ENCODE data around the gene VKORC1.

Gene VKORC1

DNA sequence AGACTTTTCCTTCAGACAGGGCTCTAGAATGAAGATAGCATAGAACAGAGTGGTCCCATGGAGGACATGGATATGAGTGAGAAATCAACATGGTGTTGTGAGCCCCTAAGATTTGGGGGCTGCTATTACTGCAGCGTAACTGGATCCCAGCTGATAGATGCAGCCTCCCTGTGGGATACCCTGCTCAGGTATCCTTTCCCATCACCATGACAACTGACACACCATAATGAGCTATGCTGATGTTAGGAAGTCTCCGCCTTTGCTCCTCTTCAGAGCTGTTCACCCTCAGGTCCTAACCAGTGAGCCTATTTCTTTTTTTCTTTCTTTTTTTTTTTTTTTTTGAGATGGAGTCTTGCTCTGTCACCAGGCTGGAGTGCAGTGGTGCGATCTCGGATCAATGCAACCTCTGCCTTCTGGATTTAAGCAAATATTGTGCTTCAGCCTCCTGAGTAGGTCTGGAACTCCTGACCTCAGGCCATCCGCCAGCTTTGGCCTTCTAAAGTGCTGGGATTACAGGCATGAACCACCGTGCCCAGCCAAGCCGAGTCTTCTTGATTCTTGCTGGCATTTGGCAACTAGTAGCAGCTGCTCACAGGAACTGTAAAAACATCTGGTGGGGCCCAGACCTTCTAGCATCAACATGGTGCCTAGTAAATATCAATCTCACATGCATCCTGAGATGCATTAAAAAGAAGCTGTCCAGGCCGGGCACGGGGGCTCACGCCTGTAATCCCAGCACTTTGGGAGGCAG lies 44.1 kb downstream of the VKORC1 start:
- H3K27ac ChIP-seq, result no peak overlapping the region
- TF ChIP-seq, protein P1, sequence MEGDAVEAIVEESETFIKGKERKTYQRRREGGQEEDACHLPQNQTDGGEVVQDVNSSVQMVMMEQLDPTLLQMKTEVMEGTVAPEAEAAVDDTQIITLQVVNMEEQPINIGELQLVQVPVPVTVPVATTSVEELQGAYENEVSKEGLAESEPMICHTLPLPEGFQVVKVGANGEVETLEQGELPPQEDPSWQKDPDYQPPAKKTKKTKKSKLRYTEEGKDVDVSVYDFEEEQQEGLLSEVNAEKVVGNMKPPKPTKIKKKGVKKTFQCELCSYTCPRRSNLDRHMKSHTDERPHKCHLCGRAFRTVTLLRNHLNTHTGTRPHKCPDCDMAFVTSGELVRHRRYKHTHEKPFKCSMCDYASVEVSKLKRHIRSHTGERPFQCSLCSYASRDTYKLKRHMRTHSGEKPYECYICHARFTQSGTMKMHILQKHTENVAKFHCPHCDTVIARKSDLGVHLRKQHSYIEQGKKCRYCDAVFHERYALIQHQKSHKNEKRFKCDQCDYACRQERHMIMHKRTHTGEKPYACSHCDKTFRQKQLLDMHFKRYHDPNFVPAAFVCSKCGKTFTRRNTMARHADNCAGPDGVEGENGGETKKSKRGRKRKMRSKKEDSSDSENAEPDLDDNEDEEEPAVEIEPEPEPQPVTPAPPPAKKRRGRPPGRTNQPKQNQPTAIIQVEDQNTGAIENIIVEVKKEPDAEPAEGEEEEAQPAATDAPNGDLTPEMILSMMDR (conservative IDR thresholded peaks at IDR 0.05), result no peak
- TF ChIP-seq ZFX (IDR thresholded peaks at IDR 0.05), result no peak

DNA sequence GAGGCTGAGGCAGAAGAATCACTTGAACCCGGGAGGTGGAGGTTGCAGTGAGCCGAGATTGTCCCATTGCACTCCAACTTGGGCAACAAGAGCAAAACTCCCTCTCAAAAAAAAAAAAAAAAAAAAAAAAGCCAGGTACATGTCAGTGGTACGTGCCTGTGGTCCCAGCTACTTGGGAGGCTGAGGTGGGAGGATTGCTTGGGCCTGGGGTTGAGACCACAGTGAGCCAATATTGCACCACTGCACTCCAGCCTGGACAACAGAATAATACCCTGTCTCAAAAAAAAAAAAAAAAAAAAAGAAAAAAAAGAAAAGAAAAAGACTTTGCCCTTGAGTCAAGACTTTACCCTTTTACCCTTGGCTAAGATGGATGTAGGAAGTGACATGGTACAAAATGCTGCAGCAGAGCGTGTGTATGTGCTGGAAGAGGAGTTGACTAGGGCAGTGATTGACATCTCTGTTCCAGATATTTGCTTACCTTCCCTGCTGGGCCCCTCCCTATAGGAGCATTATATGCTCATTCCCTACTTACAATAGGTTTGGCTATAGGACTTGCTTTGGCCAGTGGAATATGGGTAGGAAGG lies 50.6 kb downstream of the VKORC1 start:
- TF ChIP-seq, protein P1 (conservative IDR thresholded peaks at IDR 0.05), result no peak
- no peak for TF ChIP-seq ZFX (IDR thresholded peaks at IDR 0.05)
- no peak overlapping the region for H3K27ac ChIP-seq

DNA sequence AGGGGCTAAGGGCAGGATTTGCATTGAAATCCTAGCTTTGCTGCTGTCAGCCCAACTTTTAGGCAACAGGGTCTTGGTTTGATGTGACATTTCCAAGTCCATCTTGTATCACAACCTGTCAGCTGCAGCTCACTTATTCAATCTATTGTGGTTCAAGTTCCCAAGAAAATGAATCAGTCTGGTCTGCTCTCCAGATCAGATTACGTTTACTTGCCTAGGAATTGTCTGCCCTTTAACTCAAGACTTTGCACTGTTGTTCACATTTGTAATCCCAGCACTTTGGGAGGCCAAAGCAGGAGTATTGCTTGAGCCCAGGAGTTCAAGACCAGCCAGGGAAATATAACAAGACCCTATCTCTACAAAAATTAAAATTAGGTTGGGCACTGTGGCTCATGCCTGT lies 51.2 kb downstream of the VKORC1 start:
- H3K27ac ChIP-seq, result no peak overlapping the region
- no peak for TF ChIP-seq ZFX (IDR thresholded peaks at IDR 0.05)
- TF ChIP-seq, protein P1 (conservative IDR thresholded peaks at IDR 0.05), result no peak

DNA sequence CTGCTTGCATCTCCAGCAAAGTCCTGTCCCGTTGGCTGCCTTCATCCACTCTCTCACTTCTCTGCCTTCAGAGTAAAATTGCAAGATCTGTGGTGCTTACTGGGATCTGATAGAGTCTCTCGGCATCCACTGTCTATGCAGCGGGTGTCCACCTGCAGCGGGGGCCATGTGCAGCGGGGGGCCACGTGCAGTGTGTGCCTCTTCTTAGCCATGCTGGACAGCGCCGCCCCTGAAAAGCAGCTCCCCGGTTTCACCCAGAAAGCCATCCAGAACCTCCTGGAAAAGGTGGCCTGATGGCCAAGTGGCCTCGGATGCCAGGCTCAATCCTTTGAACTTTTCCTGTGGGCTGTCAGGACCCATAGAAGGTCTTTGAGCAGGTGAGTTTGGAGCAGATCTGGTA lies 51.7 kb downstream of the VKORC1 start:
- no peak for TF ChIP-seq ZFX (IDR thresholded peaks at IDR 0.05)
- TF ChIP-seq, protein P1 (conservative IDR thresholded peaks at IDR 0.05), result no peak

More for the DNA sequence above, 51.7 kb downstream of the VKORC1 start:
- H3K27ac ChIP-seq, result no peak overlapping the region

Data from C4-2B (cell line).